ENCODE data around the gene ERC1. TPM values are rescaled to one million over a fixed set of nuclear protein-coding genes. Genes with fewer than 3 reads are reported as not detected.

Gene ERC1
- total RNA-seq, 2 experiments from 2014 or later: 40.1 to 49.6 TPM

DNA sequence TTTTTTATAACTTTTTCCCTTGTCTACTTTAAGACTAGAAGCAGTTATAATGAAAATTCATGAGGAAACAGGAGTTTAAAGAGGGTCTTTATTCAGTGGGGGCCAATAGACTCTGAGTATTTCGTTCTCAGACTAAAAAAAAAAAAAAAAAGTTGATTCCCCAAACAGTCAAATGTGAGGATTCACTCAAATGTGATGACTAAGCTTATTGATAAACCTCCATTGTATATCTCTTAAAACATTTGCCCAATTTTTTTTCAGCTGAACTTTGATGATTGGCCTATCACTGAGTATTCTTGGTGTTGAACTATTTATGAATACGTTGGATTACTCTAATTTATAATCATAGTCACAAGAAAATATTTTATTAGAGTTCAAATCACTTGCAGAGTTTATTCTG is 265.3 kb downstream of the ERC1 start:
- TF ChIP-seq, protein P1, sequence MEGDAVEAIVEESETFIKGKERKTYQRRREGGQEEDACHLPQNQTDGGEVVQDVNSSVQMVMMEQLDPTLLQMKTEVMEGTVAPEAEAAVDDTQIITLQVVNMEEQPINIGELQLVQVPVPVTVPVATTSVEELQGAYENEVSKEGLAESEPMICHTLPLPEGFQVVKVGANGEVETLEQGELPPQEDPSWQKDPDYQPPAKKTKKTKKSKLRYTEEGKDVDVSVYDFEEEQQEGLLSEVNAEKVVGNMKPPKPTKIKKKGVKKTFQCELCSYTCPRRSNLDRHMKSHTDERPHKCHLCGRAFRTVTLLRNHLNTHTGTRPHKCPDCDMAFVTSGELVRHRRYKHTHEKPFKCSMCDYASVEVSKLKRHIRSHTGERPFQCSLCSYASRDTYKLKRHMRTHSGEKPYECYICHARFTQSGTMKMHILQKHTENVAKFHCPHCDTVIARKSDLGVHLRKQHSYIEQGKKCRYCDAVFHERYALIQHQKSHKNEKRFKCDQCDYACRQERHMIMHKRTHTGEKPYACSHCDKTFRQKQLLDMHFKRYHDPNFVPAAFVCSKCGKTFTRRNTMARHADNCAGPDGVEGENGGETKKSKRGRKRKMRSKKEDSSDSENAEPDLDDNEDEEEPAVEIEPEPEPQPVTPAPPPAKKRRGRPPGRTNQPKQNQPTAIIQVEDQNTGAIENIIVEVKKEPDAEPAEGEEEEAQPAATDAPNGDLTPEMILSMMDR (IDR thresholded peaks at IDR 0.05): no peak
- Histone ChIP-seq H3K4me3 (ENCODE audit: low read length) (no peak overlapping the region), H3K27me3 (ENCODE audit: control insufficient read depth in 1 of 2, insufficient read depth in 2 of 2, low read length in 2 of 2) (no peaks in the 10 kb centered on the region), H3K27ac (ENCODE audit: low read depth in 1 of 2, low read length in 2 of 2) (no peak overlapping the region), H3K9me3 (ENCODE audit: control insufficient read depth in 1 of 2, insufficient read depth in 1 of 2, low read length in 2 of 2) (no peaks in the 10 kb centered on the region), H3K4me1 (ENCODE audit: insufficient read depth, low read length) (no peaks in the 10 kb centered on the region), H3K36me3 (ENCODE audit: insufficient read depth, low read length) (no peaks in the 10 kb centered on the region)
- H3K9me3 Mint-ChIP-seq: no peaks in the 10 kb centered on the region
- DNase-seq (no peak), ATAC-seq (ENCODE audit: poor library complexity) (no peak)
- CTCF ChIA-PET: interaction anchor here (0.5 to 1.2 kb wide), 3 partner anchors 9 to 107 kb away, joined by 3 read pairs; no protein-coding TSS in a partner anchor
- peaks cover 58% of the 10 kb centered on the region for H3K36me3 Mint-ChIP-seq (ENCODE audit: low read depth)
- no peak overlapping the region for H3K4me3 Mint-ChIP-seq
- H3K4me1 Mint-ChIP-seq (ENCODE audit: low read depth): no peaks in the 10 kb centered on the region
- POLR2A ChIA-PET: no interaction called here
- H3K27ac Mint-ChIP-seq: no peak overlapping the region
- H3K27me3 Mint-ChIP-seq: no peaks in the 10 kb centered on the region
- intact Hi-C loops (cut with DNase I, micrococcal nuclease): no loop called here

DNA sequence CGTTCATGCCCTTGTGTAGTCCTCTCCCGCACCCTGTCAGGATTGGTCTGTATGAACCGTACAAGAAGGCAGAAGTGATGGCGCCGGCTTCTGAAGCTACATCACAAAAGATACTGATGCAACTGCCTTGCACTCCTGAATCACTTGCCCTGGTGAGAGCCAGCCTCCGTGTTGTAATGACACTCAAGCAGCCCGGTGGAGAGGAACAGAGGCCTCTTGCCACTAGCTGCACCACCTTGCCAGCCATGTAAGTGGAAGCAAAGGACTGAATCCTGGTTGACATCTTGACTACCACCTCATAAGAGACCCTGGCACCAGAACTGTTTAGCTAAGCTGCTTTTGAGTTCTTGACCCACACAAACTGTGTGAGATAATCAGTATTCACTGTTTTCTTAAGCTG is 266.0 kb downstream of the ERC1 start:
- no peaks in the 10 kb centered on the region for H3K9me3 ChIP-seq (ENCODE audit: control insufficient read depth in 1 of 2, insufficient read depth in 1 of 2, low read length in 2 of 2)
- ChIA-PET CTCF (interaction anchor here (0.5 to 1.2 kb wide), 3 partner anchors 9 to 106 kb away, joined by 3 read pairs; no protein-coding TSS in a partner anchor), POLR2A (interaction anchor here (0.7 kb wide), 1 partner anchor 198 kb away, joined by 3 read pairs; no protein-coding TSS in a partner anchor)
- H3K27ac Mint-ChIP-seq: no peak overlapping the region
- no peak overlapping the region for H3K27ac ChIP-seq (ENCODE audit: low read depth in 1 of 2, low read length in 2 of 2)
- no peaks in the 10 kb centered on the region for H3K27me3 Mint-ChIP-seq
- no peaks in the 10 kb centered on the region for H3K27me3 ChIP-seq (ENCODE audit: control insufficient read depth in 1 of 2, insufficient read depth in 2 of 2, low read length in 2 of 2)
- no peaks in the 10 kb centered on the region for H3K9me3 Mint-ChIP-seq
- DNase-seq (no peak), ATAC-seq (ENCODE audit: poor library complexity) (no peak)
- peaks cover 64% of the 10 kb centered on the region for H3K36me3 Mint-ChIP-seq (ENCODE audit: low read depth)
- H3K4me3 ChIP-seq (ENCODE audit: low read length): no peak overlapping the region
- H3K4me3 Mint-ChIP-seq: no peak overlapping the region
- TF ChIP-seq, protein P1 (IDR thresholded peaks at IDR 0.05): no peak
- intact Hi-C loops (cut with DNase I, micrococcal nuclease): no loop called here
- no peaks in the 10 kb centered on the region for H3K4me1 Mint-ChIP-seq (ENCODE audit: low read depth)
- H3K4me1 ChIP-seq (ENCODE audit: insufficient read depth, low read length): no peaks in the 10 kb centered on the region
- H3K36me3 ChIP-seq (ENCODE audit: insufficient read depth, low read length): no peaks in the 10 kb centered on the region

DNA sequence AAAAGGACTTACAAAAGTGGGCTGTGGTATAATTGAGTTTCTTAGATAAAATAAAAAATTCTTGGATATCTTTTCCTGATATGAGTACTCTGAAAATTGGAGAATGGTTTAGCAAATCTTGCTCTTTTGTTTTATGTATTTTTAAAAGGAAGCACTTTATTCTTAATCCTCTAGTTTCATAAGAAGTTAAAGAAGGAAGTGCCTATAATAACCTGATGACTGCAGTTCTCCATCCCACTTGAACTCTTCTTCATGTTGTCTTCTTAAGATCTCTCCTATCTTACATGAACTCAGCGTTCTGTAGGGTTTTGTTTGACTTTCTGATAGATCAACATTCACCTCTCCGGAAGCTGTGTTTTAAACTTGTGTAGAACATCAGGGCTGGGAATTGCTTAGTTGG is 271.0 kb downstream of the ERC1 start:
- POLR2A ChIA-PET: no interaction called here
- intact Hi-C loops (cut with DNase I, micrococcal nuclease): no loop called here
- CTCF ChIA-PET: no interaction called here
- H3K27ac ChIP-seq (ENCODE audit: low read depth in 1 of 2, low read length in 2 of 2): no peak overlapping the region
- H3K27me3 ChIP-seq (ENCODE audit: control insufficient read depth in 1 of 2, insufficient read depth in 2 of 2, low read length in 2 of 2): no peaks in the 10 kb centered on the region
- no peak overlapping the region for H3K27ac Mint-ChIP-seq
- H3K36me3 Mint-ChIP-seq (ENCODE audit: low read depth): peaks cover 82% of the 10 kb centered on the region
- no peaks in the 10 kb centered on the region for H3K9me3 ChIP-seq (ENCODE audit: control insufficient read depth in 1 of 2, insufficient read depth in 1 of 2, low read length in 2 of 2)
- H3K27me3 Mint-ChIP-seq: no peaks in the 10 kb centered on the region
- DNase-seq (no peak), ATAC-seq (ENCODE audit: poor library complexity) (no peak)
- TF ChIP-seq, protein P1 (IDR thresholded peaks at IDR 0.05): no peak
- peaks cover 6% of the 10 kb centered on the region for H3K4me1 Mint-ChIP-seq (ENCODE audit: low read depth)
- no peaks in the 10 kb centered on the region for H3K9me3 Mint-ChIP-seq
- H3K36me3 ChIP-seq (ENCODE audit: insufficient read depth, low read length): peaks cover 22% of the 10 kb centered on the region
- H3K4me3 Mint-ChIP-seq: no peak overlapping the region
- H3K4me3 ChIP-seq (ENCODE audit: low read length): no peak overlapping the region
- no peaks in the 10 kb centered on the region for H3K4me1 ChIP-seq (ENCODE audit: insufficient read depth, low read length)
